Measurements from ENCODE around the gene BANP.
"Not testable (repeated sequence)": the region's sequence is repeated elsewhere in the genome, so short reads cannot be mapped to it uniquely, and the experiment has no call there.

BANP gene

GRCh38 chr16:87909203-87909935 lies 41.9 kb upstream of the BANP start:
- H3K79me2 ChIP-seq (ENCODE audit: insufficient read depth, low read length); H3K36me3 ChIP-seq (ENCODE audit: insufficient read depth, low read length); H4K20me1 ChIP-seq (ENCODE audit: insufficient read depth, low read length); H3K9me3 ChIP-seq (ENCODE audit: insufficient read depth, low read length, severe bottlenecking); H3K4me1 ChIP-seq (ENCODE audit: insufficient read depth, low read length); H3K4me3 ChIP-seq (ENCODE audit: low read depth in 1 of 2, low read length in 2 of 2); H3K27me3 ChIP-seq (ENCODE audit: insufficient read depth, low read length, poor library complexity): not testable (repeated sequence)
- peak; percentile 85 for TF ChIP-seq CTCF (IDR thresholded peaks at IDR 0.05; ENCODE audit: borderline replicate concordance, extremely low read depth, low read length, poor library complexity, severe bottlenecking)
- Histone ChIP-seq H3K9ac (ENCODE audit: low read depth, low read length) (peak overlapping the region; percentile 30), H3K27ac (ENCODE audit: low read length) (peak overlapping the region; percentile 63), H3K4me2 (ENCODE audit: insufficient read depth, low read length) (peak overlapping the region; percentile 53), H2AFZ (ENCODE audit: low read depth, low read length) (peak overlapping the region; percentile 61)
- ATAC-seq (ENCODE audit: insufficient read depth, low read depth) (peak; percentile 94), DNase-seq (peak; percentile 91)

- H3K36me3 ChIP-seq (ENCODE audit: insufficient read depth, low read length); DNase-seq; H3K4me2 ChIP-seq (ENCODE audit: insufficient read depth, low read length); H3K4me3 ChIP-seq (ENCODE audit: low read depth in 1 of 2, low read length in 2 of 2); H3K4me1 ChIP-seq (ENCODE audit: insufficient read depth, low read length); H3K27me3 ChIP-seq (ENCODE audit: insufficient read depth, low read length, poor library complexity); ATAC-seq (ENCODE audit: insufficient read depth, low read depth); H3K9me3 ChIP-seq (ENCODE audit: insufficient read depth, low read length, severe bottlenecking); H3K79me2 ChIP-seq (ENCODE audit: insufficient read depth, low read length); H3K27ac ChIP-seq (ENCODE audit: low read length); H3K9ac ChIP-seq (ENCODE audit: low read depth, low read length); H2AFZ ChIP-seq (ENCODE audit: low read depth, low read length); H4K20me1 ChIP-seq (ENCODE audit: insufficient read depth, low read length): not testable (repeated sequence)
Measured at GRCh38 chr16:87911106-87911763, 40.0 kb upstream of the BANP start.

GRCh38 chr16:87912691-87913090 lies 38.5 kb upstream of the BANP start:
- not testable (repeated sequence) for H3K9me3 ChIP-seq (ENCODE audit: insufficient read depth, low read length, severe bottlenecking); H3K27ac ChIP-seq (ENCODE audit: low read length); H3K4me3 ChIP-seq (ENCODE audit: low read depth in 1 of 2, low read length in 2 of 2); H4K20me1 ChIP-seq (ENCODE audit: insufficient read depth, low read length); H3K4me2 ChIP-seq (ENCODE audit: insufficient read depth, low read length); H2AFZ ChIP-seq (ENCODE audit: low read depth, low read length); DNase-seq; H3K9ac ChIP-seq (ENCODE audit: low read depth, low read length); H3K27me3 ChIP-seq (ENCODE audit: insufficient read depth, low read length, poor library complexity); H3K36me3 ChIP-seq (ENCODE audit: insufficient read depth, low read length); H3K4me1 ChIP-seq (ENCODE audit: insufficient read depth, low read length); H3K79me2 ChIP-seq (ENCODE audit: insufficient read depth, low read length); ATAC-seq (ENCODE audit: insufficient read depth, low read depth)

GRCh38 chr16:87914021-87914725 lies 37.1 kb upstream of the BANP start:
- H2AFZ ChIP-seq (ENCODE audit: low read depth, low read length); DNase-seq; H3K4me2 ChIP-seq (ENCODE audit: insufficient read depth, low read length); ATAC-seq (ENCODE audit: insufficient read depth, low read depth); H3K27ac ChIP-seq (ENCODE audit: low read length); H3K36me3 ChIP-seq (ENCODE audit: insufficient read depth, low read length); H3K4me3 ChIP-seq (ENCODE audit: low read depth in 1 of 2, low read length in 2 of 2); H3K79me2 ChIP-seq (ENCODE audit: insufficient read depth, low read length); H3K9me3 ChIP-seq (ENCODE audit: insufficient read depth, low read length, severe bottlenecking); H3K4me1 ChIP-seq (ENCODE audit: insufficient read depth, low read length); H4K20me1 ChIP-seq (ENCODE audit: insufficient read depth, low read length); H3K9ac ChIP-seq (ENCODE audit: low read depth, low read length); H3K27me3 ChIP-seq (ENCODE audit: insufficient read depth, low read length, poor library complexity): not testable (repeated sequence)

- Histone ChIP-seq H3K27me3 (ENCODE audit: insufficient read depth, low read length, poor library complexity) (no peaks in the 10 kb centered on the region), H4K20me1 (ENCODE audit: insufficient read depth, low read length) (no peaks in the 10 kb centered on the region), H3K4me2 (ENCODE audit: insufficient read depth, low read length) (no peak overlapping the region), H3K4me1 (ENCODE audit: insufficient read depth, low read length) (peaks cover under 1% of the 10 kb centered on the region), H3K27ac (ENCODE audit: low read length) (no peak overlapping the region), H3K79me2 (ENCODE audit: insufficient read depth, low read length) (no peaks in the 10 kb centered on the region), H3K36me3 (ENCODE audit: insufficient read depth, low read length) (no peaks in the 10 kb centered on the region), H3K4me3 (ENCODE audit: low read depth in 1 of 2, low read length in 2 of 2) (no peak overlapping the region), H2AFZ (ENCODE audit: low read depth, low read length) (no peak overlapping the region), H3K9me3 (ENCODE audit: insufficient read depth, low read length, severe bottlenecking) (no peaks in the 10 kb centered on the region), H3K9ac (ENCODE audit: low read depth, low read length) (no peak overlapping the region)
- ATAC-seq (ENCODE audit: insufficient read depth, low read depth), result no peak
- TF ChIP-seq EZH2 (IDR thresholded peaks at IDR 0.05; ENCODE audit: borderline replicate concordance, low read depth, low read length, severe bottlenecking), result no peak
- no peak for TF ChIP-seq CTCF (IDR thresholded peaks at IDR 0.05; ENCODE audit: borderline replicate concordance, extremely low read depth, low read length, poor library complexity, severe bottlenecking)
- DNase-seq, result no peak
Measured at GRCh38 chr16:87914812-87915211, 36.4 kb upstream of the BANP start.
